C1 segment of cervical spinal cord (tissue), 14 donors: Measurements from ENCODE around the gene GTPBP8.
A peak's percentile ranks its signal among the peaks of the same experiment; 100 is the strongest.

ENCODE experiments used
- DNase-seq, 14 donors: peaks; one replicate each; lab custom pipeline; 2025; lab: John Stamatoyannopoulos, UW

Gene GTPBP8

GRCh38 chr3:112990672-112991602 is at the start of gene GTPBP8:
TSS of gene GTPBP8 (plus strand) at chr3:112990984. CDS start at chr3:112991000, 16 bp downstream.
- DNase-seq: peak; percentile 47 to 95 (median 86)

GRCh38 chr3:112948346-112948838 is 42.4 kb upstream of the GTPBP8 start:
- no peak for DNase-seq

GRCh38 chr3:112956351-112956750 is 34.4 kb upstream of the GTPBP8 start:
- no peak for DNase-seq

- DNase-seq: no peak
Observed at GRCh38 chr3:112958811-112959560, 31.8 kb upstream of the GTPBP8 start.

GRCh38 chr3:112963683-112964082 is 27.1 kb upstream of the GTPBP8 start:
- no peak for DNase-seq

- DNase-seq: no peak
Observed at GRCh38 chr3:112965656-112966055, 25.1 kb upstream of the GTPBP8 start.

GRCh38 chr3:112966633-112967032 is 24.2 kb upstream of the GTPBP8 start:
- DNase-seq: no peak

GRCh38 chr3:112967425-112967824 is 23.4 kb upstream of the GTPBP8 start:
- no peak for DNase-seq

- no peak for DNase-seq
Observed at GRCh38 chr3:112967828-112968227, 23.0 kb upstream of the GTPBP8 start.

GRCh38 chr3:112972158-112972557 is 18.6 kb upstream of the GTPBP8 start:
- no peak for DNase-seq

GRCh38 chr3:112973325-112974177 is 17.2 kb upstream of the GTPBP8 start:
- no peak for DNase-seq

GRCh38 chr3:112974178-112974517 is 16.6 kb upstream of the GTPBP8 start:
- no peak for DNase-seq

- no peak for DNase-seq
Observed at GRCh38 chr3:112974894-112975293, 15.9 kb upstream of the GTPBP8 start, which contains the start of gene CD200R1. TSS of gene CD200R1 (minus strand) at chr3:112975103. CDS start at chr3:112974857, 246 bp downstream.

GRCh38 chr3:112976001-112976400 is 14.8 kb upstream of the GTPBP8 start:
- DNase-seq: no peak

- DNase-seq: no peak
Observed at GRCh38 chr3:112976953-112977352, 13.8 kb upstream of the GTPBP8 start.

- no peak for DNase-seq
Observed at GRCh38 chr3:112979244-112979832, 11.4 kb upstream of the GTPBP8 start.

GRCh38 chr3:112980080-112980479 is 10.7 kb upstream of the GTPBP8 start:
- no peak for DNase-seq

GRCh38 chr3:112982710-112983109 is 8.1 kb upstream of the GTPBP8 start:
- no peak for DNase-seq

- DNase-seq: no peak
Observed at GRCh38 chr3:112984485-112984884, 6.3 kb upstream of the GTPBP8 start.

GRCh38 chr3:112987710-112988334 is 3.0 kb upstream of the GTPBP8 start:
- DNase-seq: no peak

- no peak for DNase-seq
Observed at GRCh38 chr3:112995800-112996199, 5.0 kb downstream of the GTPBP8 start.
